Measurements from ENCODE around the gene ADAP1.

ADAP1 gene

GRCh38 chr7:853366-854117 lies 100.9 kb downstream of the ADAP1 start:
- no peak for DNase-seq

- DNase-seq = no peak
Measured at GRCh38 chr7:851204-851603, 103.3 kb downstream of the ADAP1 start.

- DNase-seq = no peak
Measured at GRCh38 chr7:849781-850180, 104.7 kb downstream of the ADAP1 start.

- DNase-seq = no peak
Measured at GRCh38 chr7:849145-849544, 105.3 kb downstream of the ADAP1 start.

Data from activated CD4-positive, alpha-beta T cell treated with anti-CD3 and anti-CD28 coated beads for 4 hours (primary cell).